HG02885 (cell line): ENCODE data around the gene OR56A4.
"Not testable (repeated sequence)": the region's sequence is repeated elsewhere in the genome, so short reads cannot be mapped to it uniquely, and the experiment has no call there.

Experiments used
- ATAC-seq: cut with Tn5 transposase; IDR thresholded peaks from one replicate; pipeline ENCODE4 v1.9.1; 2021; ENCODE audit warnings: mild to moderate bottlenecking; ENCODE audit not compliant: unreplicated experiment, poor library complexity

The OR56A4 gene

DNA sequence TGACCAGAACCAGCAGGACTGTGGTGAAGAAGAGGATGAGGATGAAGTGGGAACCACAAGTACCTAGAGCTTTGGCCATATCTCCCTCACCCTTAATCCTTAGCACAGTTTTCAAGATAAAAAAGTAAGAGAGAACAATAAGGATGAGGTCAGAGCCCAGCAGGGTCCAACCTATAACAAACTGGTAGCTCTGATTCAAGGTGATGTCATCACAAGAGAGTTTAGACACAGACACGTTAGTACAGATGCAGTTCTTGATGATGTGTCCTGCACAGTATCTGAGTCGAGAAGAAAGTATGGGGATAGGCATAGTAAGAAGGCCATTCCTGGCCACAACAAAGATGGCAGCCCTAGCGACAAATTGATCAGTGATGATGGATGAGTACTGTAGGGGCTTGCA, 39.0 kb downstream of the OR56A4 start:
- no peak for ATAC-seq

DNA sequence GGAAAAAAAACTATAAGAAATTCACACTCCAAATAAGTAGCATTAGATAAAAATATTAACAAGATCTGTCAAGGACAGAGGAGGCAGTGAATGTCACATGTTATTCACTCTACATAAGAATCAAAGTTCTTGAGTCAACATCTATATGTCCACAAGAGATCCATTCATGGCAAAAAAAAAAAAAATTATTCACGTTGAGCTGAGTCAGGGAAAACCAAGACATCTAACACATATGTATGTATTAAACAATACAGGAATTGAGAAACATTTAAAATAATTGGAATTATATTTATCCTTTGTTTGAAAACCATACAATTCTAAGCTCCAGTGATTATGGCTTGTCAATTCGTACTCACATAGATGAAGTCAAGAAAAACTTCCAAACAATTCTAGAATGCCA, 39.8 kb downstream of the OR56A4 start:
- no peak for ATAC-seq

DNA sequence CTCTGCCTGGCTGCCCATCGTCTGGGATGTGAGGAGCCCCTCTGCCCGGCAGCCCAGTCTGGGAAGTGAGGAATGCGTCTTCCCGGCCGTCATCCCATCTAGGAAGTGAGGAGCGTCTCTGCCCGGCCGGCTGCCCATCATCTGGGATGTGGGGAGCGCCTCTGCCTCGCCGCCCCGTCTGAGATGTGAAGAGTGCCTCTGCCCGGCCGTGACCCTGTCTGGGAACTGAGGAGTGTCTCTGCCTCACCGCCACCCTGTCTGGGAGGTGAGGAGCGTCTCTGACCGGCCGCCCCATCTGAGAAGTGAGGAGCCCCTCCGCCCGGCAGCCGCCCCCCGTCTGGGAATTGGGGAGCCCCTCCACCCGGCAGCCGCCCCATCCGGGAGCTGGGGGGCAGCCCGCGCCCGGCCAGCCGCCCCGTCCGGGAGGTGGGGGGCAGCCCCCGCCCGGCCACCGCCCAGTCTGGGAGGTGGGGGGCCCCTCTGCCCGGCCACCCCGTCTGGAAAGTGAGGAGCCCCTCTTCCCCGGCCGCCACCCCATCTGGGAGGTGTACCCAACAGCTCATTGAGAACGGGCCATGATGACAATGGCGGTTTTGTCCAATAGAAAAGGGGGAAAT, 45.9 kb downstream of the OR56A4 start:
- ATAC-seq: not testable (repeated sequence)

DNA sequence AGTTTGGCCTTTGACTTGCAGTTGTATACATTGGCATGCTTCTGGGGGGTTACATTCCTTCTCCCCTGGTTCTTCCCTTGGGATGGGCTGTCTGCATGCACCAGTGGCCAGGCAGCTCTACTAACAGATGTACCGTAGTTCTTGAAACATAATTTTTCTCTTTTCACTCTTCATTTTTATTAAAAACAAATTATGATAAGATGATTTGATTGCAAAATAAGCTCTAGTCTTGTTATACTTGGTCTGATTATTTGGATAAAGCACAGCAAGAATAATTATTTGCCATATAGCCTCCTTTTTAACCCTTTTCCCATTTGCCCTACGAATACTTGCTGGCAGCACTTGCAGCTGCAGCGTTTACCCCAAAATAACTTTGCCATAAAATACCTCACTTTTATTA, 51.2 kb downstream of the OR56A4 start:
- no peak for ATAC-seq
